Testis (tissue), 3 donors: Measurements from ENCODE around the gene FARP1. TPM values are rescaled to one million over a fixed set of nuclear protein-coding genes. Genes with fewer than 3 reads are reported as not detected.

Source experiments
- DNase-seq: peaks from one replicate; pipeline ENCODE4 v3.0.0-alpha.2; 2019
- H3K27ac ChIP-seq, 2 donors: fragments of 200-600 bp; sonication (generic); one replicate each; pipeline ENCODE4 v1.5.1; 2019
- H3K27me3 ChIP-seq: fragments of 200-600 bp; sonication (generic); one replicate; pipeline ENCODE4 v1.5.1; 2019
- H3K36me3 ChIP-seq: fragments of 200-600 bp; sonication (generic); one replicate; pipeline ENCODE4 v1.5.1; 2017; ENCODE audit warnings: low read depth; ENCODE audit errors: missing control alignments
- H3K4me1 ChIP-seq: fragments of 200-600 bp; sonication (generic); one replicate; pipeline ENCODE4 v1.5.1; 2019
- H3K4me3 ChIP-seq, 2 donors: fragments of 200-600 bp; sonication (generic); one replicate each; pipeline ENCODE4 v1.5.1; 2017 to 2019
- H3K9me3 ChIP-seq: fragments of 200-600 bp; sonication (generic); one replicate; pipeline ENCODE4 v1.5.1; 2017
- POLR2A ChIP-seq: fragments of 450-650 bp; IDR thresholded peaks from one replicate; pipeline ENCODE4 v1.6.1; 2017; ENCODE audit warnings: antibody characterized with exemption, mild to moderate bottlenecking, moderate library complexity
- WGBS, 2 donors: methylation state at CpG; one replicate each; pipeline ENCODE4 v1.1.5; 2018; 5-methylcytosine and 5-hydroxymethylcytosine counted together
- intact Hi-C: fragments of 100-400 bp; cut with DNase I; formaldehyde crosslinking; loops from one replicate; pipeline ENCODE4 v1.15.1; 2023; ENCODE audit warnings: low total_unique reads
- polyA plus RNA-seq: library from polyadenylated mRNA; stranded (reverse); fragments of 350-450 nt; fragmentation: Illumina TruSeq; extraction: RNeasy Lipid Tissue Mini Kit (QIAGEN cat#74804); gene quantifications from one replicate; pipeline ENCODE4 v1.2.3, GENCODE V29; 2014; ENCODE audit warnings: low read depth, low replicate concordance; ENCODE audit not compliant: insufficient read depth
- total RNA-seq, 2 donors: library from RNA; depleted of rRNA; stranded (reverse); fragments of >200 nt; gene quantifications; one replicate each; pipeline ENCODE4 v1.2.3, GENCODE V29; 2016
- TF ChIP-seq, protein P1 (sequence below), 3 experiments: fragments of 450-650 bp in 2 of 3; fragments of 200-600 bp in 1 of 3; sonication (generic) in 1 of 3; IDR thresholded peaks; one replicate each; pipeline ENCODE4 v1.5.1; 2016 to 2019; ENCODE audit warnings: antibody characterized with exemption in 3 of 3, mild to moderate bottlenecking in 2 of 3, moderate library complexity in 1 of 3

FARP1 gene
- total and polyA plus RNA-seq, 3 donors from 2014 or later, result 54.0 to 130 (median 69.1) TPM

DNA sequence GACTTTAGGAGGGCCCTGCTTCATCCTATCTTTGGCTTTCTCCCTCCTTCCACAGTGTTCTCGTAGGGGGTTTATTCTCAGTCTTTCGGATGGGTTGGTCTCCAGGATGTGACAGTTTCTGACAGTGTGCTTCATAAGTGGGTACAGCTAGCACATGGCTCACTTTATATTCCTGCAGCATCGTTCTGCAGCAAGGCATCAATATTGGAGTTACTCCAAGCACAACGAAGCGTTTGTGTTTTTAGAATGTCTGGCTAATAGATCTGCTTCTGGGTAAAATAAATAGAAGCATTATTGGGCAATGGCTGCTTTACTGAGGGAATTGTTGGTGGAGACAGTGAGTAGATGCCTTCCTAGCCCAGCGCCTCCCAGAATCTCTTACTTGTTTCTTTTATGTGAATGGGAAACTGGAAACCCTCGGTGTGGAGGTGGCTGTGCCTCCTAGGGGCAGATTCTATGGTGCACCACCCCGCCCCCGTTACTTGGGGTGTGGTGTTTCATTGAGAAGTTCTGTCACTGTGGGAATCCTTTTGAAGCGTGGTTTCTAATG is 2.0 kb downstream of the FARP1 start:
- WGBS, 2 donors, result 23 to 31% methylated on average over 10 of the region's 10 CpGs
- TF ChIP-seq, protein P1, sequence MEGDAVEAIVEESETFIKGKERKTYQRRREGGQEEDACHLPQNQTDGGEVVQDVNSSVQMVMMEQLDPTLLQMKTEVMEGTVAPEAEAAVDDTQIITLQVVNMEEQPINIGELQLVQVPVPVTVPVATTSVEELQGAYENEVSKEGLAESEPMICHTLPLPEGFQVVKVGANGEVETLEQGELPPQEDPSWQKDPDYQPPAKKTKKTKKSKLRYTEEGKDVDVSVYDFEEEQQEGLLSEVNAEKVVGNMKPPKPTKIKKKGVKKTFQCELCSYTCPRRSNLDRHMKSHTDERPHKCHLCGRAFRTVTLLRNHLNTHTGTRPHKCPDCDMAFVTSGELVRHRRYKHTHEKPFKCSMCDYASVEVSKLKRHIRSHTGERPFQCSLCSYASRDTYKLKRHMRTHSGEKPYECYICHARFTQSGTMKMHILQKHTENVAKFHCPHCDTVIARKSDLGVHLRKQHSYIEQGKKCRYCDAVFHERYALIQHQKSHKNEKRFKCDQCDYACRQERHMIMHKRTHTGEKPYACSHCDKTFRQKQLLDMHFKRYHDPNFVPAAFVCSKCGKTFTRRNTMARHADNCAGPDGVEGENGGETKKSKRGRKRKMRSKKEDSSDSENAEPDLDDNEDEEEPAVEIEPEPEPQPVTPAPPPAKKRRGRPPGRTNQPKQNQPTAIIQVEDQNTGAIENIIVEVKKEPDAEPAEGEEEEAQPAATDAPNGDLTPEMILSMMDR (IDR thresholded peaks at IDR 0.05), result no peak
- TF ChIP-seq POLR2A, result no peak
- DNase-seq, result no peak
- Histone ChIP-seq H3K9me3 (no peaks in the 10 kb centered on the region), H3K36me3 (no peaks in the 10 kb centered on the region), H3K27me3 (no peaks in the 10 kb centered on the region), H3K4me3 (no peak overlapping the region), H3K27ac (no peak overlapping the region), H3K4me1 (peaks cover 15% of the 10 kb centered on the region)
- intact Hi-C loops, result no loop called here

DNA sequence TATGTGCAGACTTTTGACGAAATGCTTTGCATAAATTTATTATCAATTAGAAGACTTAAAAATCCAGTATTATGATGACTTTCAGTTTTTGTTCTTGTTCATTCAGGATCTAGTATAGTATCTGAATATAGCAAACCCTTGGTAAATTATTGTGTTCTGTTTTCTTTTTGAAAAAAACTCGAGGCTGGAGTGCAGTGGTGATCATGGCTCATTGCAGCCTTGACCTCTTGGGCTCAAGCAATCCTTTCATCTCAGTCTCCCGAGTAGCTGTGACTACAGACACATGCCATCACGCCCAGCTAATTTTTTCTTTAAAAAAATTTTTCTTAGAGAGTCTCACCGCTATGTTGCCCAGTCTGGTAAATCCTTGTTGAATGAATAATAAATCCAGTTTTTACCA is 4.6 kb downstream of the FARP1 start:
- H3K27me3 ChIP-seq, result no peaks in the 10 kb centered on the region
- no peaks in the 10 kb centered on the region for H3K36me3 ChIP-seq
- WGBS, 2 donors, result 54 to 60% methylated on average over 5 of the region's 5 CpGs
- peaks cover 11% of the 10 kb centered on the region for H3K4me1 ChIP-seq
- H3K27ac ChIP-seq, result no peak overlapping the region
- no peak for DNase-seq
- TF ChIP-seq POLR2A, result no peak
- TF ChIP-seq, protein P1 (IDR thresholded peaks at IDR 0.05), result no peak
- no peaks in the 10 kb centered on the region for H3K9me3 ChIP-seq
- intact Hi-C loops, result no loop called here
- no peak overlapping the region for H3K4me3 ChIP-seq

DNA sequence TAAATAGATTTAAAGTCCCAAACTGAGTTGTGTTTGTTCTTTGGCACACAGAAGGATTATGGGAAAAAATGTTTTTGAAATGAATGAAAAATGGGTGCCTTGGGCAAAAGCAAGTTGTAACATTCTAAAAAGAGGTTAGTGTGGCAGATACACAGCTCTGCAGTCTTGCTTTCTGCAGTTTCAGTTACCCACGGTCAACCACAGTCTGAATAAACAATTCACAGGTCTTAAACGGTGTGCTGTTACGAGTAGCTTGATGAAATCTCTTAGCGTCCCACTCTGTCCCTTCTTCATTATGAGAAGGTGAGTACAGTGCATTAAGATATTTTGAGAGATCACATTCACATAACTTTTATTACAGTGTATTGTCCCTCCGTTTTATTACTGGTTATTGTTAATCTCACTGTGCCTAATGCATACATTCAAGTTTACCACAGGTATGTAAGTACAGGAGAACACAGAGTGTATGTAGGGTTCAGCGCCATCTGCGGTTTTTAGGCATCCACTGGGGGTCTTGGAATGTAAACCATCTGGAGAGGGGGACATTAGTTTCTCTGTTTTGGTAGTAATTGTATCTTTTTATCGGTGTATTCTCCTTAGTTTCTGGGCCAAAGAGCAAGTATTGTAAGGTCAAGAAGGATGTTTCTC is 8.1 kb downstream of the FARP1 start:
- H3K9me3 ChIP-seq, result no peaks in the 10 kb centered on the region
- TF ChIP-seq, protein P1 (IDR thresholded peaks at IDR 0.05), result no peak
- no peak for TF ChIP-seq POLR2A
- no peak overlapping the region for H3K27ac ChIP-seq
- no peaks in the 10 kb centered on the region for H3K27me3 ChIP-seq
- no peak for DNase-seq
- H3K36me3 ChIP-seq, result no peaks in the 10 kb centered on the region
- intact Hi-C loops, result no loop called here
- 68 to 86% methylated on average over 8 of the region's 8 CpGs for WGBS, 2 donors
- no peaks in the 10 kb centered on the region for H3K4me1 ChIP-seq
- no peak overlapping the region for H3K4me3 ChIP-seq

DNA sequence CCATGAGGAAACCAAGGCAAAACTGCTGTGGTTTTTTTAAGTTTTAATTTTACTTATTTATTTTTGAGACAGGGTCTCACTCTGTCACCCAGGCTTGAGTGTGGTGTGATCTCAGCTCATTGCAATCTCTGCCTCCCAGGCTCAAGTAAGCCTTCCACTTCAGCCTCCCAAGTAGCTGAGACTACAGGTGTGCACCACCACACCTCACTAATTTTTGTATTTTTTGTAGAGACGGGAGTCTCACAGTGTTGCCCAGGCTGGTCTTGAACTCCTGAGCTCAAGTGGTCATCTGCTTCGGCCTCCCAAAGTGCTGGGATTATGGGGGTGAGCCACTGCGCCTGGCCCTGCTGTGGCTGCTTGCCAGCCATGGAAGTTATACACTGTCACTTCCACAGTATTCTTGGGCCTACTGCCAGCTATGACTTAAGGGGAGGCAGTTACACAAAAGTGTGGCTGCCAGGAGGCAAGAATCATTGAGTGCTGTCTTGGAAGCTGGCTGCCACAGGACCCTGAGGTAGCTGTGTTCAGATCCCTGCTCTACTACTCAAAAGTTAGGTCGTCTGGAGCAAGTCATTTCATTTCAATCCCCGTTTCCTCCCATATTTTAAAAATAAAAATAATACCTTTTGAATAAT is 12.7 kb downstream of the FARP1 start:
- intact Hi-C loops, result no loop called here
- Histone ChIP-seq H3K27ac (no peak overlapping the region), H3K36me3 (no peaks in the 10 kb centered on the region), H3K27me3 (no peaks in the 10 kb centered on the region), H3K9me3 (no peaks in the 10 kb centered on the region), H3K4me3 (no peak overlapping the region), H3K4me1 (no peaks in the 10 kb centered on the region)
- 83 to 84% methylated on average over 5 of the region's 5 CpGs for WGBS, 2 donors
- TF ChIP-seq, protein P1 (IDR thresholded peaks at IDR 0.05), result no peak
- TF ChIP-seq POLR2A, result no peak
- DNase-seq, result peak; percentile 32
